SK-N-SH (cell line): ENCODE data around the gene TRIM46. TPM values are rescaled to one million over a fixed set of nuclear protein-coding genes. Genes with fewer than 3 reads are reported as not detected.

Experiments used
- CTCF ChIA-PET: fragments of 300-600, 350-600 bp; formaldehyde crosslinking; extraction: SDS; loops from one replicate; lab custom pipeline; 2021; lab: Yijun Ruan, JAX
- POLR2A ChIA-PET: fragments of 350-600 bp; sonication (Branson Sonifier 250); formaldehyde crosslinking; extraction: SDS; loops from one replicate; lab custom pipeline; 2020; ENCODE audit warnings: antibody characterized with exemption, inconsistent platforms; lab: Yijun Ruan, JAX
- DNase-seq: peaks from one replicate; pipeline ENCODE4 v3.0.0; 2012
- H2AFZ ChIP-seq: fragments of 200-600 bp; sonication (generic); 2 replicates; pipeline ENCODE4 v1.8.1; 2016; ENCODE audit warnings: antibody characterized with exemption, mild to moderate bottlenecking, low read depth
- H3F3A ChIP-seq: fragments of 200-600 bp; sonication (generic); replicated peaks from 2 replicates; pipeline ENCODE3; 2016; ENCODE audit warnings: antibody characterized with exemption, mild to moderate bottlenecking; ENCODE audit not compliant: insufficient read depth
- H3K27ac ChIP-seq, 2 experiments: fragments of 200-500 bp in 1 of 2; fragments of 200-600 bp in 1 of 2; sonication (Bioruptor generic) in 1 of 2; sonication (generic), shearing (Covaris generic) in 1 of 2; 2 replicates each; pipeline versions ENCODE4 v1.5.1 to v1.6.1; 2014 to 2016; ENCODE audit warnings: low read depth in 2 of 2, inconsistent platforms in 1 of 2, low read length in 1 of 2, mild to moderate bottlenecking in 1 of 2, mixed read lengths in 1 of 2
- H3K27me3 ChIP-seq: fragments of 200-600 bp; sonication (generic), shearing (Covaris generic); 2 replicates; pipeline ENCODE4 v1.6.1; 2016; ENCODE audit warnings: mixed run types; ENCODE audit not compliant: insufficient read depth
- H3K36me3 ChIP-seq, 2 experiments: fragments of 200-500 bp in 1 of 2; fragments of 200-600 bp in 1 of 2; sonication (Bioruptor generic) in 1 of 2; sonication (generic) in 1 of 2; replicated peaks in 1 of 2; 2 replicates each; pipeline versions ENCODE3 to v1.5.1; 2014 to 2016; ENCODE audit warnings: low read length in 1 of 2, mild to moderate bottlenecking in 1 of 2; ENCODE audit not compliant: insufficient read depth in 2 of 2, control insufficient read depth in 1 of 2
- H3K4me1 ChIP-seq, 2 experiments: fragments of 200-500 bp in 1 of 2; fragments of 200-600 bp in 1 of 2; sonication (Bioruptor generic) in 1 of 2; sonication (generic), shearing (Covaris generic) in 1 of 2; 2 replicates each; pipeline versions ENCODE4 v1.5.1 to v1.6.1; 2014 to 2016; ENCODE audit warnings: low read depth in 1 of 2, low read length in 1 of 2, mixed run types in 1 of 2; ENCODE audit not compliant: insufficient read depth in 2 of 2, control insufficient read depth in 1 of 2
- H3K4me2 ChIP-seq: fragments of 200-600 bp; sonication (generic), shearing (Covaris generic); 2 replicates; pipeline ENCODE4 v1.6.1; 2017; ENCODE audit warnings: mixed run types
- H3K4me3 ChIP-seq, 2 experiments: fragments of 200-500 bp in 1 of 2; fragments of 200-600 bp in 1 of 2; sonication (Bioruptor generic) in 1 of 2; sonication (generic), shearing (Covaris generic) in 1 of 2; 2 replicates each; pipeline versions ENCODE4 v1.5.1 to v1.8.1; 2014 to 2016; ENCODE audit warnings: low read depth in 2 of 2, inconsistent platforms in 1 of 2, low read length in 1 of 2, mild to moderate bottlenecking in 1 of 2, mixed read lengths in 1 of 2, moderate library complexity in 1 of 2
- H3K79me2 ChIP-seq: fragments of 200-600 bp; sonication (generic); 2 replicates; pipeline ENCODE4 v1.8.1; 2017; ENCODE audit warnings: mild to moderate bottlenecking; ENCODE audit not compliant: insufficient read depth
- H3K9ac ChIP-seq: fragments of 200-600 bp; sonication (generic); 2 replicates; pipeline ENCODE4 v1.6.1; 2017; ENCODE audit warnings: mixed run types
- H3K9me2 ChIP-seq: fragments of 200-600 bp; sonication (generic); 2 replicates; pipeline ENCODE4 v1.6.1; 2017; ENCODE audit warnings: mixed run types
- H3K9me3 ChIP-seq: fragments of 200-600 bp; sonication (generic); 2 replicates; pipeline ENCODE4 v1.6.1; 2017; ENCODE audit warnings: mixed run types, mild to moderate bottlenecking, moderate library complexity
- H4K20me1 ChIP-seq: fragments of 200-600 bp; sonication (generic); 2 replicates; pipeline ENCODE4 v1.6.1; 2017; ENCODE audit warnings: mild to moderate bottlenecking, mixed run types; ENCODE audit not compliant: insufficient read depth
- CHD2 ChIP-seq: fragments of 150-350 bp; IDR thresholded peaks from 2 replicates; pipeline ENCODE4 v1.6.1; 2018; ENCODE audit warnings: low read length; ENCODE audit not compliant: partially characterized antibody
- ELF1 ChIP-seq: IDR thresholded peaks from 2 replicates; pipeline ENCODE4 v1.4.0; 2012
- GABPA ChIP-seq: IDR thresholded peaks from 2 replicates; pipeline ENCODE4 v1.4.0; 2012; ENCODE audit warnings: low read depth, mild to moderate bottlenecking
- MEF2A ChIP-seq: IDR thresholded peaks from 2 replicates; pipeline ENCODE4 v1.4.0; 2012; ENCODE audit warnings: low read depth, borderline replicate concordance
- MXI1 ChIP-seq: IDR thresholded peaks from 2 replicates; pipeline ENCODE4 v1.6.1; 2012; ENCODE audit warnings: mild to moderate bottlenecking, low read depth, low read length, improper control_type of control experiment
- POLR2AphosphoS5 ChIP-seq: IDR thresholded peaks from 2 replicates; pipeline ENCODE4 v1.6.1; 2012; ENCODE audit warnings: low read depth, low read length
- RCOR1 ChIP-seq: fragments of 150-350 bp; IDR thresholded peaks from 2 replicates; pipeline ENCODE4 v1.6.1; 2017; ENCODE audit warnings: antibody characterized with exemption, low read length
- RFX5 ChIP-seq: IDR thresholded peaks from 2 replicates; pipeline ENCODE4 v1.6.1; 2012; ENCODE audit warnings: mild to moderate bottlenecking, improper control_type of control experiment, low read length
- SIN3A ChIP-seq: IDR thresholded peaks from 2 replicates; pipeline ENCODE4 v1.6.1; 2012; ENCODE audit warnings: low read depth, mild to moderate bottlenecking, low read length, moderate library complexity, borderline replicate concordance
- TAF1 ChIP-seq: IDR thresholded peaks from 2 replicates; pipeline ENCODE4 v1.6.1; 2012; ENCODE audit warnings: low read depth, mild to moderate bottlenecking, low read length, moderate library complexity, borderline replicate concordance
- TEAD4 ChIP-seq: IDR thresholded peaks from 2 replicates; pipeline ENCODE4 v1.4.0; 2012; ENCODE audit warnings: mild to moderate bottlenecking, borderline replicate concordance; ENCODE audit not compliant: insufficient read depth
- YY1 ChIP-seq: IDR thresholded peaks from 2 replicates; pipeline ENCODE4 v1.4.0; 2012; ENCODE audit warnings: low read depth, mild to moderate bottlenecking
- WGBS: methylation state at CpG from one replicate; pipeline ENCODE4 v1.1.6; 2017; ENCODE audit warnings: low lambda C conversion rate; 5-methylcytosine and 5-hydroxymethylcytosine counted together
- polyA plus RNA-seq, 3 experiments: library from polyadenylated mRNA; depleted of rRNA; stranded (reverse); fragments of >200 nt; gene quantifications; 2 replicates each; pipeline ENCODE4 v1.2.3, GENCODE V29; 2012
- TF ChIP-seq, protein P1 (sequence below): IDR thresholded peaks from 2 replicates; pipeline ENCODE4 v1.4.0; 2012; ENCODE audit warnings: low read depth, borderline replicate concordance
- TF ChIP-seq, protein P2 (sequence below): fragments of 150-350 bp; IDR thresholded peaks from 2 replicates; pipeline ENCODE4 v1.6.1; 2017; ENCODE audit warnings: antibody characterized with exemption, low read length, low read depth, borderline replicate concordance

The TRIM46 gene
- polyA plus RNA-seq, 1 of the 3 experiments (the other 2 are of a cell fraction): 12.7 TPM

DNA sequence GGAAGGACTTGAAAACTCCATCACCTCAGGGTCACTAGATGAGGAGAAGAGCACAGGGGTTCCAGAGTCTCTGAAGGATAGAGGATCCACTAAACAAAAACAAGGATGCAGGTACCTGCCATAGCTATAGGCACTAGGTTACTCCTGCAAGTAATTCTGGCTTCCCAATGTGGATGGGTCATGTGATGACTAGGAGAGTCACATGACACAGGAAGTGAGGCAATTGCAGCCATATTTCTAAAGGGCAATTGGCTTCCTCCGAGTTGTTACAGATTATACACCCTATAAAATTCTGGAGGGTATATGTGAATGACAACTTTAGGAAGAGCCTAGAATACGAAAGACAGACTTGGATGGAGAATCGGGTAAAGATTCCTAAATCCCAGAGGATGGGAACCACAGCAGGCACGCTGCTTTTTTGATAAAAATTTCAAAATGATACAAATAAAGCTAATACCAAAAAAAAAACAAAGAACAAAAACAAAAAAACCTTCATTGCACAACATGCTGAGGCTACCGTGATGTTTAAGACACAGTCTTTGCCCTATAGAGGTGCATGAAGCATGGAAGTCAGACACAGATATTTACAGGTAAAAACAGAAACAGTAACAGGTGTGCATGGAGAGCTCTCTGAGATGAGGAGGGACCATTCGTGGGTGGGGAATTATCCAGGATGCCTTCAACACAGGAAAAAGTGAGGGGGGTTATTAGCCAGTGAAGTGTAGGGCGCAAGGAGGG is 45.4 kb downstream of the TRIM46 start:
- Histone ChIP-seq H3K36me3 (peaks cover 0 to 7% of the 10 kb centered on the region in 2 experiments), H3F3A (peaks cover 12% of the 10 kb centered on the region), H3K9ac (peak overlapping the region; percentile 20; the same call in 1 of the 2 replicates), H3K4me3 (peak overlapping the region in 1 of 2 experiments; percentile 33; a peak in 2 of 4 replicates), H3K9me3 (no peaks in the 10 kb centered on the region), H3K79me2 (peaks cover 9% of the 10 kb centered on the region; the same call in 1 of the 2 replicates), H3K9me2 (no peaks in the 10 kb centered on the region), H3K27me3 (no peaks in the 10 kb centered on the region), H3K27ac (peak overlapping the region in 1 of 2 experiments; percentile 71; a peak in 2 of 4 replicates), H2AFZ (peak overlapping the region; percentile 76), H4K20me1 (no peaks in the 10 kb centered on the region)
- ChIA-PET CTCF (interaction anchor here (0.6 to 2.7 kb wide), 6 partner anchors 9 to 129 kb away, joined by 3 to 9 read pairs (median 6); partner anchors contain the start of gene THBS3), POLR2A (interaction anchor here (0.6 to 2.6 kb wide), 5 partner anchors 9 to 436 kb away, joined by 3 to 11 read pairs (median 5); partner anchors contain the start of genes MTX1 and THBS3)
- peak; percentile 77 for DNase-seq
- TF ChIP-seq SIN3A: peak; percentile 79; the same call in 1 of the 2 replicates
- 0 out of 2 replicates have a peak, but pooled peaks have one; percentile 40 for TF ChIP-seq RCOR1
- TF ChIP-seq TAF1: peak; percentile 58; the same call in 1 of the 2 replicates
- no peak for TF ChIP-seq CHD2
- peak; percentile 12; the same call in 1 of the 2 replicates for TF ChIP-seq POLR2AphosphoS5
- peak; percentile 47; the same call in 1 of the 2 replicates for TF ChIP-seq MXI1
- TF ChIP-seq TEAD4: no peak
- TF ChIP-seq MEF2A: no peak
- TF ChIP-seq, protein P1, sequence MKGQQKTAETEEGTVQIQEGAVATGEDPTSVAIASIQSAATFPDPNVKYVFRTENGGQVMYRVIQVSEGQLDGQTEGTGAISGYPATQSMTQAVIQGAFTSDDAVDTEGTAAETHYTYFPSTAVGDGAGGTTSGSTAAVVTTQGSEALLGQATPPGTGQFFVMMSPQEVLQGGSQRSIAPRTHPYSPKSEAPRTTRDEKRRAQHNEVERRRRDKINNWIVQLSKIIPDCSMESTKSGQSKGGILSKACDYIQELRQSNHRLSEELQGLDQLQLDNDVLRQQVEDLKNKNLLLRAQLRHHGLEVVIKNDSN: peak; percentile 99
- peak; percentile 97 for TF ChIP-seq YY1
- TF ChIP-seq GABPA: peak; percentile 39; the same call in 1 of the 2 replicates
- TF ChIP-seq, protein P2, sequence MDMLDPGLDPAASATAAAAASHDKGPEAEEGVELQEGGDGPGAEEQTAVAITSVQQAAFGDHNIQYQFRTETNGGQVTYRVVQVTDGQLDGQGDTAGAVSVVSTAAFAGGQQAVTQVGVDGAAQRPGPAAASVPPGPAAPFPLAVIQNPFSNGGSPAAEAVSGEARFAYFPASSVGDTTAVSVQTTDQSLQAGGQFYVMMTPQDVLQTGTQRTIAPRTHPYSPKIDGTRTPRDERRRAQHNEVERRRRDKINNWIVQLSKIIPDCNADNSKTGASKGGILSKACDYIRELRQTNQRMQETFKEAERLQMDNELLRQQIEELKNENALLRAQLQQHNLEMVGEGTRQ: peak; percentile 97
- no peak for TF ChIP-seq RFX5
- peak; percentile 87 for TF ChIP-seq ELF1
- TF ChIP-seq, all 33 proteins: peak for 10
- 29% methylated on average over 7 of the region's 7 CpGs for WGBS
- Histone ChIP-seq H3K4me1 (peaks cover 0 to 14% of the 10 kb centered on the region in 2 experiments; a peak in 2 of 4 replicates), H3K4me2 (peak overlapping the region; percentile 5)
